Loucy (cell line): ENCODE results near the gene RALA.
"Not testable (repeated sequence)": the region's sequence is repeated elsewhere in the genome, so short reads cannot be mapped to it uniquely, and the experiment has no call there.

Experiments
- H2AFZ ChIP-seq: fragments of 200-600 bp; sonication (generic); 2 replicates; pipeline ENCODE4 v1.6.0; 2016; ENCODE audit warnings: antibody characterized with exemption, mild to moderate bottlenecking, low read length, moderate library complexity
- H3F3A ChIP-seq: fragments of 200-600 bp; 2 replicates; pipeline ENCODE4 v1.6.0; 2016; ENCODE audit warnings: antibody characterized with exemption, low read depth, mild to moderate bottlenecking
- H3K27me3 ChIP-seq: fragments of 200-600 bp; sonication (generic); 2 replicates; pipeline ENCODE4 v1.6.1; 2014; ENCODE audit warnings: low read length, mild to moderate bottlenecking; ENCODE audit not compliant: insufficient read depth, poor library complexity, severe bottlenecking
- H3K36me3 ChIP-seq: fragments of 200-600 bp; sonication (generic); 2 replicates; pipeline ENCODE4 v1.6.1; 2016; ENCODE audit warnings: low read length; ENCODE audit not compliant: insufficient read depth
- H3K4me1 ChIP-seq: fragments of 200-600 bp; sonication (generic); 2 replicates; pipeline ENCODE4 v1.5.1; 2014; ENCODE audit warnings: low read length, mild to moderate bottlenecking; ENCODE audit not compliant: insufficient read depth, poor library complexity, severe bottlenecking
- H3K4me2 ChIP-seq: fragments of 200-600 bp; sonication (generic); 2 replicates; pipeline ENCODE4 v1.6.0; 2014; ENCODE audit warnings: antibody characterized with exemption, low read length, low read depth, mild to moderate bottlenecking; ENCODE audit not compliant: poor library complexity, severe bottlenecking
- H3K4me3 ChIP-seq: fragments of 200-600 bp; sonication (generic); 2 replicates; pipeline ENCODE4 v1.5.1; 2014; ENCODE audit warnings: low read length, mild to moderate bottlenecking, mixed read lengths; ENCODE audit not compliant: poor library complexity, severe bottlenecking
- H3K79me2 ChIP-seq: fragments of 200-600 bp; sonication (generic); 2 replicates; pipeline ENCODE4 v1.6.1; 2014; ENCODE audit warnings: low read length; ENCODE audit not compliant: insufficient read depth
- H3K9ac ChIP-seq: fragments of 200-600 bp; sonication (generic); 2 replicates; pipeline ENCODE4 v1.6.0; 2014; ENCODE audit warnings: mild to moderate bottlenecking, low read depth, low read length, moderate library complexity; ENCODE audit not compliant: poor library complexity, severe bottlenecking
- H3K9me2 ChIP-seq: fragments of 200-600 bp; sonication (generic); replicated peaks from 2 replicates; pipeline ENCODE4 v1.6.1; 2016; ENCODE audit warnings: low read depth, low read length, mixed read lengths
- H3K9me3 ChIP-seq: fragments of 200-600 bp; sonication (generic); 2 replicates; pipeline ENCODE4 v1.6.1; 2014; ENCODE audit warnings: mild to moderate bottlenecking, antibody characterized with exemption, low read length, low read depth; ENCODE audit not compliant: insufficient read depth
- H4K20me1 ChIP-seq: fragments of 200-600 bp; sonication (generic); 2 replicates; pipeline ENCODE4 v1.6.0; 2014; ENCODE audit warnings: antibody characterized with exemption, low read length, mild to moderate bottlenecking; ENCODE audit not compliant: insufficient read depth, poor library complexity, severe bottlenecking
- EZH2phosphoT487 ChIP-seq: fragments of 200-600 bp; IDR thresholded peaks from 2 replicates; pipeline ENCODE4 v1.6.1; 2018; ENCODE audit warnings: antibody characterized with exemption, mild to moderate bottlenecking, moderate library complexity, borderline replicate concordance
- TF ChIP-seq, protein P1 (sequence below): fragments of 200-600 bp; sonication (generic); conservative IDR thresholded peaks from 2 replicates; pipeline ENCODE4 v1.5.1; 2014; ENCODE audit warnings: mild to moderate bottlenecking, antibody characterized with exemption, low read length

The RALA gene

GRCh38 chr7:39749177-39749576 is 125.8 kb downstream of the RALA start:
- Histone ChIP-seq H2AFZ (no peak overlapping the region), H4K20me1 (no peaks in the 10 kb centered on the region), H3K4me2 (no peak overlapping the region), H3F3A (no peaks in the 10 kb centered on the region), H3K4me1 (peaks cover 3% of the 10 kb centered on the region), H3K79me2 (no peaks in the 10 kb centered on the region), H3K4me3 (no peak overlapping the region), H3K36me3 (no peaks in the 10 kb centered on the region), H3K9me3 (no peaks in the 10 kb centered on the region), H3K9ac (no peak overlapping the region), H3K27me3 (no peaks in the 10 kb centered on the region), H3K9me2 (no peaks in the 10 kb centered on the region)
- TF ChIP-seq, protein P1, sequence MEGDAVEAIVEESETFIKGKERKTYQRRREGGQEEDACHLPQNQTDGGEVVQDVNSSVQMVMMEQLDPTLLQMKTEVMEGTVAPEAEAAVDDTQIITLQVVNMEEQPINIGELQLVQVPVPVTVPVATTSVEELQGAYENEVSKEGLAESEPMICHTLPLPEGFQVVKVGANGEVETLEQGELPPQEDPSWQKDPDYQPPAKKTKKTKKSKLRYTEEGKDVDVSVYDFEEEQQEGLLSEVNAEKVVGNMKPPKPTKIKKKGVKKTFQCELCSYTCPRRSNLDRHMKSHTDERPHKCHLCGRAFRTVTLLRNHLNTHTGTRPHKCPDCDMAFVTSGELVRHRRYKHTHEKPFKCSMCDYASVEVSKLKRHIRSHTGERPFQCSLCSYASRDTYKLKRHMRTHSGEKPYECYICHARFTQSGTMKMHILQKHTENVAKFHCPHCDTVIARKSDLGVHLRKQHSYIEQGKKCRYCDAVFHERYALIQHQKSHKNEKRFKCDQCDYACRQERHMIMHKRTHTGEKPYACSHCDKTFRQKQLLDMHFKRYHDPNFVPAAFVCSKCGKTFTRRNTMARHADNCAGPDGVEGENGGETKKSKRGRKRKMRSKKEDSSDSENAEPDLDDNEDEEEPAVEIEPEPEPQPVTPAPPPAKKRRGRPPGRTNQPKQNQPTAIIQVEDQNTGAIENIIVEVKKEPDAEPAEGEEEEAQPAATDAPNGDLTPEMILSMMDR: no peak
- no peak for TF ChIP-seq EZH2phosphoT487

DNA sequence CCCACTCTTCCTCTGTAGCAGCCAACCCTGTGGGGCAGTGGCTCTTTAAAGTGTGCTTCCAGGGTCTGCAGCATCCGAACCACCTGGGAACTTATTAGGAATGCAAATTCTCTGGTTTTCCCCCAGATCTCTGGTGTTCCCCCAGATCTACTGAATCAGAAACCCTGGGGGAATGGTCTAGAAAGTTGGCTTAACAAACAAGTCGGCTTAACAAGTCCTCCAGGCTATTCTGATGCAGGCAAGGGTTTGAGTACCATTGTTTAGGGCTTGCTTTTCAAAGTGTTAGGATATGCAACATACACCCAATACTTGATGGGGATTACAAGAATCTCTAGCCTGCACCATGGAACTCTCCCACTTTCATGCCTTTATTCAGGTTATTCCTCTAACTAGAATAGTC is 126.3 kb downstream of the RALA start:
- no peaks in the 10 kb centered on the region for H3K79me2 ChIP-seq
- H3K4me3 ChIP-seq: no peak overlapping the region
- H3K9ac ChIP-seq: no peak overlapping the region
- H2AFZ ChIP-seq: no peak overlapping the region
- no peaks in the 10 kb centered on the region for H3K36me3 ChIP-seq
- H3K9me2 ChIP-seq: no peaks in the 10 kb centered on the region
- TF ChIP-seq, protein P1: no peak
- peaks cover 3% of the 10 kb centered on the region for H3K4me1 ChIP-seq
- H4K20me1 ChIP-seq: no peaks in the 10 kb centered on the region
- no peaks in the 10 kb centered on the region for H3F3A ChIP-seq
- no peaks in the 10 kb centered on the region for H3K9me3 ChIP-seq
- H3K4me2 ChIP-seq: no peak overlapping the region
- no peaks in the 10 kb centered on the region for H3K27me3 ChIP-seq

DNA sequence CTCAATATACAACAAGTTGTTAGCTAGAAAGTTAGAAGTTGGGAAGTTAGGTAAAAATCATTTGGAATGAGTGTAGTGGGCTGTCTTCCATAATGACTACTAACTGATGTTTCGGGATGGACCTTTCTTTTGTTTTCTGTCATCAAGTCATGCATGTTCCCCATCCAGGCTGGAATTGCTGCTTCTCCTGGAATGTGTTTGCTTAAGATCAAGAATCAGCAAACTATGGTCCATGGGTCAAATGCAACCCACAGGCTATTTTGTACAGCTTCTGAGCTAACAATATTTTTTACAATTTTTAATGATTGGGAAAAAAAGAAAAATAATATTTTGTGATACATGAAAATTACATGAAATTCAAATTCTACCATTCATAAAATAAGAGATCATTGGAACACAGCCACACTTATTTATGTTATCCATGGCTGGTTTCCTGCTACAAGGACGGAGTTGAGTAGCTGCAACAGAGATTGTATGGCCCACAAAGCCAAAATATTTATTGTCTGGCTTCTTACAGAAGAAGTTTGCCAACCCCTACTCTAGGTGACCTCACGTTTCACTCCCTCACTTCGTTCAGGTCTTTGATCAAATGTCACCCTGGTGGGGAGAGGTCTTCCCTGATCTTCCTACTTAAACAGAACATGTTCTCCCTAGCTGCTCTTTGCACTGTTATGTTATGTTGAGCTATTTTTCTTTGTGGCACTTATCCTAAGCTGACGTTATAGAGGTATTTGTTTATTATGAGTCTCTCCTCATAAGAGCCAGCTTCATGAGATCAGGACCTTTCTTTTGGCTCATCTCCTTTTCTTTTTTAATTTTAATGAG is 127.1 kb downstream of the RALA start:
- no peak overlapping the region for H3K9ac ChIP-seq

DNA sequence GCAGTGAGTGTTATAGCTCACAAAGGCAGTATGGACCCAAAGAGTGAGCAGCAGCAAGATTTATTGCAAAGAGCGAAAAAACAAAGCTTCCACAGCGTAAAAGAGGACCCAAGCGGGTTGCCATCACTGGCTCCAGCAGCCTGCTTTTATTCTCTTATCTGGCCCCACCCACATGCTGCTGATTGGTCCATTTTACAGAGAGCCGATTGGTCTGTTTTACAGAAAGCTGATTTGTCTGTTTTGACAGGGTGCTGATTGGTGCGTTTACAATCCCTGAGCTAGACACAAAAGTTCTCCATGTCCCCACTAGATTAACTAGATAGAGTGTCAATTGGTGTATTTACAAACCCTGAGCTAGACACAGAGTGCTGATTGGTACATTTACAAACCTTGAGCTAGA is 129.9 kb downstream of the RALA start:
- H3K9me3 ChIP-seq, H3K4me3 ChIP-seq, H4K20me1 ChIP-seq, H3K27me3 ChIP-seq, H3K4me2 ChIP-seq, H3F3A ChIP-seq, H3K9ac ChIP-seq, H3K79me2 ChIP-seq, H3K4me1 ChIP-seq, H2AFZ ChIP-seq, H3K9me2 ChIP-seq, H3K36me3 ChIP-seq: not testable (repeated sequence)

More for the DNA sequence above, 127.1 kb downstream of the RALA start:
- no peaks in the 10 kb centered on the region for H3K79me2 ChIP-seq
- TF ChIP-seq, protein P1: no peak
- TF ChIP-seq EZH2phosphoT487: no peak
- no peaks in the 10 kb centered on the region for H3K36me3 ChIP-seq
- no peak overlapping the region for H2AFZ ChIP-seq
- H3K4me3 ChIP-seq: no peak overlapping the region
- H3K4me1 ChIP-seq: peaks cover 3% of the 10 kb centered on the region
- H4K20me1 ChIP-seq: no peaks in the 10 kb centered on the region
- H3K9me2 ChIP-seq: no peaks in the 10 kb centered on the region
- no peaks in the 10 kb centered on the region for H3F3A ChIP-seq
- H3K27me3 ChIP-seq: no peaks in the 10 kb centered on the region
- no peaks in the 10 kb centered on the region for H3K9me3 ChIP-seq
- no peak overlapping the region for H3K4me2 ChIP-seq
